Vagina (tissue), 2 donors: Measurements from ENCODE around the gene KCNIP2.

Experiments
- CTCF ChIP-seq, 3 experiments: fragments of 450-650 bp in 2 of 3; fragments of 200-600 bp in 1 of 3; sonication (generic) in 1 of 3; IDR thresholded peaks; one replicate each; pipeline ENCODE4 v1.5.1; 2017 to 2019; ENCODE audit warnings: antibody characterized with exemption in 3 of 3, mild to moderate bottlenecking in 2 of 3, moderate library complexity in 2 of 3
- POLR2A ChIP-seq, 2 donors: fragments of 450-650 bp; IDR thresholded peaks; one replicate each; pipeline ENCODE4 v1.6.1; 2017; ENCODE audit warnings: antibody characterized with exemption in 2 of 2, mild to moderate bottlenecking in 2 of 2, moderate library complexity in 2 of 2
- POLR2AphosphoS5 ChIP-seq, 2 donors: sonication (generic); formaldehyde crosslinking; IDR thresholded peaks; one replicate each; pipeline ENCODE4 v1.9.0; 2017; ENCODE audit warnings: antibody characterized with exemption in 2 of 2, mild to moderate bottlenecking in 2 of 2, low read depth in 1 of 2; ENCODE audit not compliant: insufficient read depth in 1 of 2

GRCh38 chr10:101835362-101835761 lies 8.2 kb downstream of the KCNIP2 start:
- TF ChIP-seq CTCF (IDR thresholded peaks at IDR 0.05) (no peak), POLR2AphosphoS5 (IDR thresholded peaks at IDR 0.05; ENCODE audit: insufficient read depth in 1 of 2, low read depth in 1 of 2) (no peak), POLR2A (IDR thresholded peaks at IDR 0.05) (no peak)
